ENCODE data around the gene ANAPC5.

DNA sequence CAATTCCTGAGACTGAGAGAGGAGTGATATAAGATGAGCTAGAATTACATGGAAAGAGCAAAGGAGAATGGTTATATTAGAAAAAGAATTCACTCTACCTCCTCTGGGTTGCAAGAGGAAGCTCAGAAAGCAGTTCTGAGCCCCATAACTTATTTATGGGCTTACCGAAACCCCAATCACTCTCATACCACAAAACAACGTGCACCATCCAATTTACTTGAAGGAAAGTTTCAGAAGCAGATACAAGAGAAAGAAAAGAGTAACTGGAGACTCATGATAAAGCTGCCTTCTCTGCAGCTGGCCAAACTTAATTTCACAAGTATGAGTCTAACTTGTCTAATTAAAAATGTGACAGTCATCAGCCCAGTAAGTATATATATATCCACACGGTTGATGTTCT is 28.3 kb downstream of the ANAPC5 start:
- TF ChIP-seq EZH2 (IDR thresholded peaks at IDR 0.05; ENCODE audit: insufficient read depth, poor library complexity, severe bottlenecking) (no peak), EZH2phosphoT487 (IDR thresholded peaks at IDR 0.05; ENCODE audit: insufficient read depth, low read depth) (no peak)
